Thoracic aorta (tissue), 2 donors: ENCODE results near the gene SLC9A5. TPM values are rescaled to one million over a fixed set of nuclear protein-coding genes. Genes with fewer than 3 reads are reported as not detected.

Source experiments
- ATAC-seq: fragments of 150-250 bp; one replicate; pipeline ENCODE4 v1.8.0; 2017; ENCODE audit warnings: low read depth; ENCODE audit not compliant: insufficient number of reproducible peaks, low FRiP score
- DNase-seq: peaks from one replicate; pipeline ENCODE4 v3.0.0-alpha.2; 2020; ENCODE audit warnings: low spot score
- H3K27ac ChIP-seq, 2 donors: fragments of 200-600 bp; sonication (generic); 1 replicate in 1 of 2; 2 replicates in 1 of 2; pipeline ENCODE4 v1.5.1; 2016; ENCODE audit warnings: mild to moderate bottlenecking in 2 of 2, moderate library complexity in 2 of 2
- H3K27me3 ChIP-seq: fragments of 200-600 bp; sonication (generic); replicated peaks from 2 replicates; pipeline ENCODE4 v1.6.0; 2016; ENCODE audit warnings: mild to moderate bottlenecking; ENCODE audit not compliant: insufficient read depth
- H3K36me3 ChIP-seq: fragments of 200-600 bp; sonication (generic); one replicate; pipeline ENCODE4 v1.5.1; 2016
- H3K4me1 ChIP-seq, 2 donors: fragments of 200-600 bp; sonication (generic); 1 replicate in 1 of 2; 2 replicates in 1 of 2; pipeline versions ENCODE4 v1.5.1 to v1.6.0; 2016; ENCODE audit warnings: low read depth in 2 of 2, mild to moderate bottlenecking in 1 of 2; ENCODE audit not compliant: control insufficient read depth in 1 of 2
- H3K4me3 ChIP-seq: fragments of 200-600 bp; sonication (generic); 2 replicates; pipeline ENCODE4 v1.5.1; 2016; ENCODE audit warnings: mild to moderate bottlenecking
- H3K9me3 ChIP-seq: fragments of 200-600 bp; sonication (generic); 2 replicates; pipeline ENCODE4 v1.5.1; 2016
- CTCF ChIP-seq: fragments of 200-600 bp; sonication (generic); IDR thresholded peaks from one replicate; pipeline ENCODE4 v1.5.1; 2019; ENCODE audit warnings: antibody characterized with exemption
- total RNA-seq, 2 donors: library from RNA; depleted of rRNA; stranded (reverse); fragments of >200 nt; gene quantifications; one replicate each; pipeline versions ENCODE4 v1.1.0 to v1.2.3, GENCODE V29; 2016

The SLC9A5 gene
- total RNA-seq, 2 donors from 2014 or later = 1.4 to 1.8 TPM

- DNase-seq (no peak), ATAC-seq (no peak)
- peaks cover 66% of the 10 kb centered on the region for H3K36me3 ChIP-seq
- H3K27ac ChIP-seq = no peak overlapping the region
- H3K4me1 ChIP-seq = no peaks in the 10 kb centered on the region
- H3K27me3 ChIP-seq = no peaks in the 10 kb centered on the region
- no peak for TF ChIP-seq CTCF
- H3K4me3 ChIP-seq = no peak overlapping the region
- no peaks in the 10 kb centered on the region for H3K9me3 ChIP-seq
Observed at GRCh38 chr16:67233596-67233995, 15.2 kb upstream of the SLC9A5 start.

GRCh38 chr16:67234180-67234597 lies 14.6 kb upstream of the SLC9A5 start:
- Histone ChIP-seq H3K36me3 (peaks cover 66% of the 10 kb centered on the region), H3K9me3 (no peaks in the 10 kb centered on the region), H3K27ac (no peak overlapping the region), H3K4me3 (no peak overlapping the region), H3K4me1 (no peaks in the 10 kb centered on the region), H3K27me3 (no peaks in the 10 kb centered on the region)
- no peak for TF ChIP-seq CTCF
- DNase-seq = no peak
- ATAC-seq = no peak

GRCh38 chr16:67235816-67236562 lies 12.8 kb upstream of the SLC9A5 start:
- Histone ChIP-seq H3K27me3 (no peaks in the 10 kb centered on the region), H3K4me3 (no peak overlapping the region), H3K4me1 (peaks cover 4 to 11% of the 10 kb centered on the region in 2 donors), H3K9me3 (no peaks in the 10 kb centered on the region), H3K36me3 (peaks cover 48% of the 10 kb centered on the region), H3K27ac (no peak overlapping the region)
- no peak for ATAC-seq
- DNase-seq = no peak
- no peak for TF ChIP-seq CTCF

GRCh38 chr16:67236563-67237395 lies 12.0 kb upstream of the SLC9A5 start:
- Histone ChIP-seq H3K27me3 (no peaks in the 10 kb centered on the region), H3K27ac (no peak overlapping the region), H3K4me3 (no peak overlapping the region), H3K36me3 (peaks cover 41% of the 10 kb centered on the region), H3K9me3 (no peaks in the 10 kb centered on the region), H3K4me1 (peaks cover 11 to 19% of the 10 kb centered on the region in 2 donors)
- DNase-seq (no peak), ATAC-seq (no peak)
- no peak for TF ChIP-seq CTCF
